Tibial artery (tissue), 4 donors: ENCODE measurements around the gene CST4.
"Not testable (repeated sequence)": the region's sequence is repeated elsewhere in the genome, so short reads cannot be mapped to it uniquely, and the experiment has no call there.

Experiments used
- DNase-seq, 2 donors: peaks; one replicate each; pipeline ENCODE4 v3.0.0-alpha.2; 2019
- H3K27ac ChIP-seq, 2 donors: fragments of 200-600 bp; sonication (generic) in 1 of 2; 1 replicate in 1 of 2; 2 replicates in 1 of 2; pipeline ENCODE4 v1.5.1; 2018 to 2019; ENCODE audit warnings: mild to moderate bottlenecking in 1 of 2
- H3K27me3 ChIP-seq, 2 donors: fragments of 200-600 bp; sonication (generic) in 1 of 2; one replicate each; pipeline versions ENCODE4 v1.5.1 to v1.6.0; 2016 to 2019
- H3K36me3 ChIP-seq, 3 donors: fragments of 200-600 bp; sonication (generic) in 2 of 3; one replicate each; pipeline ENCODE4 v1.5.1; 2016 to 2019; ENCODE audit warnings: mild to moderate bottlenecking in 2 of 3
- H3K4me1 ChIP-seq, 4 donors: fragments of 200-600 bp; sonication (generic) in 2 of 4; 1 replicate in 3 of 4; 2 replicates in 1 of 4; pipeline ENCODE4 v1.5.1; 2016 to 2019
- H3K4me3 ChIP-seq, 2 donors: fragments of 200-600 bp; sonication (generic) in 1 of 2; 1 replicate in 1 of 2; 2 replicates in 1 of 2; pipeline ENCODE4 v1.5.1; 2018 to 2019; ENCODE audit warnings: mild to moderate bottlenecking in 2 of 2
- H3K9me3 ChIP-seq, 3 donors: fragments of 200-600 bp; sonication (generic) in 1 of 3; one replicate each; pipeline ENCODE4 v1.5.1; 2016 to 2019
- CTCF ChIP-seq, 2 experiments: fragments of 200-600 bp in 1 of 2; fragments of 450-650 bp in 1 of 2; IDR thresholded peaks; one replicate each; pipeline ENCODE4 v1.5.1; 2017 to 2019; ENCODE audit warnings: antibody characterized with exemption in 2 of 2, mild to moderate bottlenecking in 1 of 2, moderate library complexity in 1 of 2
- intact Hi-C: fragments of 100-400 bp; cut with DNase I; formaldehyde crosslinking; loops from one replicate; pipeline ENCODE4 v1.15.0; 2023; ENCODE audit warnings: low total_unique reads

The CST4 gene

GRCh38 chr20:23636908-23637281 lies 51.9 kb downstream of the CST4 start:
- peaks cover 0 to 35% (median 24%) of the 10 kb centered on the region in 4 donors for H3K4me1 ChIP-seq
- no peak for DNase-seq
- H3K36me3 ChIP-seq: peaks cover 27 to 36% (median 32%) of the 10 kb centered on the region in 3 donors
- intact Hi-C loops: loop anchor here (10.0 kb wide), 1 partner anchor 212 kb away; the partner anchor contains the start of gene NAPB
- peak overlapping the region; percentile 98 to 100 for H3K27ac ChIP-seq
- no peak for TF ChIP-seq CTCF (IDR thresholded peaks at IDR 0.05)
- no peaks in the 10 kb centered on the region for H3K9me3 ChIP-seq
- H3K27me3 ChIP-seq: no peaks in the 10 kb centered on the region
- peak overlapping the region; percentile 100 for H3K4me3 ChIP-seq

GRCh38 chr20:23636182-23636907 lies 52.5 kb downstream of the CST4 start:
- no peaks in the 10 kb centered on the region for H3K9me3 ChIP-seq
- H3K27ac ChIP-seq: peak overlapping the region; percentile 98 to 100
- intact Hi-C loops: loop anchor here (10.0 kb wide), 1 partner anchor 212 kb away; the partner anchor contains the start of gene NAPB
- peak overlapping the region; percentile 100 for H3K4me3 ChIP-seq
- no peaks in the 10 kb centered on the region for H3K27me3 ChIP-seq
- H3K36me3 ChIP-seq: peaks cover 32 to 38% (median 35%) of the 10 kb centered on the region in 3 donors
- TF ChIP-seq CTCF (IDR thresholded peaks at IDR 0.05): no peak
- DNase-seq: no peak
- H3K4me1 ChIP-seq: peaks cover 0 to 35% (median 24%) of the 10 kb centered on the region in 4 donors

GRCh38 chr20:23635768-23636090 lies 53.1 kb downstream of the CST4 start:
- Histone ChIP-seq H3K4me1 (peaks cover 0 to 35% (median 24%) of the 10 kb centered on the region in 4 donors), H3K36me3 (peaks cover 32 to 38% (median 35%) of the 10 kb centered on the region in 3 donors), H3K27ac (peak overlapping the region in 1 of 2 donors; percentile 100), H3K4me3 (peak overlapping the region; percentile 100)
- DNase-seq, H3K9me3 ChIP-seq, H3K27me3 ChIP-seq: not testable (repeated sequence)
- intact Hi-C loops: loop anchor here (10.0 kb wide), 1 partner anchor 211 kb away; the partner anchor contains the start of gene NAPB
